ENCODE measurements around the gene ZNF593OS. TPM values are rescaled to one million over a fixed set of nuclear protein-coding genes. Genes with fewer than 3 reads are reported as not detected.

Gene ZNF593OS
- total and polyA plus RNA-seq, 2 donors (not counting 1 experiment from before 2014, with no cell fraction given) = 0.09 TPM; not detected in 1

- Histone ChIP-seq H3K4me1 (ENCODE audit: control insufficient read depth in 2 of 2, insufficient read depth in 2 of 2, low read length in 2 of 2) (peaks cover 11 to 20% of the 10 kb centered on the region in 2 donors), H3K79me2 (ENCODE audit: control insufficient read depth, insufficient read depth, low read length) (peaks cover 14% of the 10 kb centered on the region), H2AFZ (ENCODE audit: insufficient read depth, low read depth, low read length, poor library complexity, severe bottlenecking) (peak overlapping the region; percentile 94), H3K9ac (ENCODE audit: low read length) (no peak overlapping the region), H3K9me3 (ENCODE audit: control extremely low read depth in 1 of 3, control insufficient read depth in 2 of 3, insufficient read depth in 1 of 3, low read length in 2 of 3) (no peaks in the 10 kb centered on the region), H3K27me3 (replicated peaks in 1 of 4; ENCODE audit: control extremely low read depth in 1 of 4, control insufficient read depth in 3 of 4, insufficient read depth in 4 of 4, low read length in 3 of 4) (peaks cover 0 to 6% (median 2%) of the 10 kb centered on the region in 4 experiments), H3K36me3 (replicated peaks in 1 of 2; ENCODE audit: control extremely low read depth in 1 of 2, control insufficient read depth in 1 of 2, extremely low read depth in 1 of 2, insufficient read depth in 2 of 2, low read length in 1 of 2) (no peaks in the 10 kb centered on the region), H3K4me3 (ENCODE audit: control extremely low read depth in 1 of 5, extremely low read depth in 1 of 5, insufficient read depth in 1 of 5, low read depth in 2 of 5, low read length in 4 of 5) (peak overlapping the region in 1 of 5 experiments; percentile 86), H3K27ac (ENCODE audit: low read length in 2 of 2) (no peak overlapping the region), H3K4me2 (replicated peaks; ENCODE audit: low read depth, low read length, poor library complexity, severe bottlenecking) (peak overlapping the region; percentile 95), H4K20me1 (ENCODE audit: control insufficient read depth, insufficient read depth, low read length, poor library complexity, severe bottlenecking) (no peaks in the 10 kb centered on the region)
- Mint-ChIP-seq H3K4me3 (peak overlapping the region; percentile 93), H3K27ac (no peak overlapping the region), H3K27me3 (no peaks in the 10 kb centered on the region), H3K9me3 (ENCODE audit: insufficient read depth) (no peaks in the 10 kb centered on the region), H3K4me1 (peaks cover 18% of the 10 kb centered on the region)
- intact Hi-C loops (cut with micrococcal nuclease) = loop anchor here (1.0 kb wide), 5 partner anchors 58 to 263 kb away; partner anchors contain the start of genes CEP85, DHDDS and PDIK1L
- CTCF ChIA-PET = interaction anchor here (0.6 to 2.2 kb wide), 28 partner anchors 10 to 263 kb away, joined by 3 to 42 read pairs (median 4); partner anchors contain the start of genes CEP85, DHDDS and PDIK1L
- ATAC-seq (ENCODE audit: low read depth) (no peak), DNase-seq (no peak)
- no CpG with 5 or more reads among the region's 4 CpGs for WGBS (ENCODE audit: insufficient coverage)
- POLR2A ChIA-PET = interaction anchor here (0.6 to 1.1 kb wide), 3 partner anchors 65 to 1974 kb away, joined by 3 to 5 read pairs (median 3); partner anchors contain the start of gene CEP85
- TF ChIP-seq CTCF (IDR thresholded peaks at IDR 0.05) = no peak
- TF ChIP-seq EZH2 (IDR thresholded peaks at IDR 0.05; ENCODE audit: borderline replicate concordance, insufficient read depth, low read depth, low read length, poor library complexity, severe bottlenecking) = no peak
These were observed 2.5 kb downstream of the ZNF593OS start for GRCh38 chr1:26169198-26169554.
